Mesenchymal stem cell (in vitro differentiated cells and primary cell): ENCODE measurements around the gene CLCNKA.
A peak's percentile ranks its signal among the peaks of the same experiment; 100 is the strongest.

Experiments used
- DNase-seq: peaks from one replicate; pipeline ENCODE4 v3.0.0-alpha.2; 2013
- H2AFZ ChIP-seq: one replicate; pipeline ENCODE4 v1.6.1; 2013; ENCODE audit warnings: low read depth, mild to moderate bottlenecking, control low read depth, inconsistent platforms, low read length, moderate library complexity
- H2AK5ac ChIP-seq: 2 replicates; pipeline ENCODE4 v1.6.1; 2013; ENCODE audit warnings: low read length, moderate library complexity, mild to moderate bottlenecking, inconsistent platforms; ENCODE audit not compliant: severe bottlenecking
- H2BK120ac ChIP-seq: one replicate; pipeline ENCODE4 v1.6.1; 2013; ENCODE audit warnings: low read depth, mild to moderate bottlenecking, inconsistent platforms, low read length, moderate library complexity
- H2BK12ac ChIP-seq, 2 experiments: one replicate each; pipeline ENCODE4 v1.6.1; 2013; ENCODE audit warnings: inconsistent platforms in 2 of 2, low read length in 2 of 2, mild to moderate bottlenecking in 2 of 2, moderate library complexity in 2 of 2, control low read depth in 1 of 2
- H2BK15ac ChIP-seq: one replicate; pipeline ENCODE4 v1.6.1; 2013; ENCODE audit warnings: mild to moderate bottlenecking, low read depth, inconsistent platforms; ENCODE audit not compliant: poor library complexity, severe bottlenecking
- H2BK5ac ChIP-seq: 2 replicates; pipeline ENCODE4 v1.6.1; 2013; ENCODE audit warnings: low read depth, mild to moderate bottlenecking, low read length, control low read depth, inconsistent platforms; ENCODE audit not compliant: poor library complexity, severe bottlenecking
- H3K14ac ChIP-seq, 2 experiments: one replicate each; pipeline ENCODE4 v1.6.1; 2013; ENCODE audit warnings: inconsistent platforms in 2 of 2, low read length in 2 of 2, control low read depth in 1 of 2, mild to moderate bottlenecking in 1 of 2, moderate library complexity in 1 of 2
- H3K18ac ChIP-seq, 2 experiments: one replicate each; pipeline ENCODE4 v1.6.1; 2013; ENCODE audit warnings: inconsistent platforms in 2 of 2, low read length in 2 of 2, control low read depth in 1 of 2, low read depth in 1 of 2, mild to moderate bottlenecking in 1 of 2
- H3K23ac ChIP-seq, 2 experiments: one replicate each; pipeline ENCODE4 v1.6.1; 2013; ENCODE audit warnings: inconsistent platforms in 2 of 2, low read length in 2 of 2, mild to moderate bottlenecking in 2 of 2, moderate library complexity in 2 of 2, control low read depth in 1 of 2
- H3K27ac ChIP-seq: 2 replicates; pipeline ENCODE4 v1.5.1; 2013; ENCODE audit warnings: mild to moderate bottlenecking, moderate library complexity, low read length, control low read depth, inconsistent platforms; ENCODE audit not compliant: poor library complexity, severe bottlenecking
- H3K27me3 ChIP-seq, 2 experiments: 2 replicates each; pipeline versions ENCODE4 v1.6.1 to v1.7.0; 2013; ENCODE audit warnings: low read length in 2 of 2, mild to moderate bottlenecking in 2 of 2, moderate library complexity in 2 of 2, control low read depth in 1 of 2, inconsistent platforms in 1 of 2; ENCODE audit not compliant: control insufficient read depth in 1 of 2, insufficient read depth in 1 of 2
- H3K36me3 ChIP-seq, 2 experiments: 2 replicates each; pipeline versions ENCODE4 v1.6.1 to v1.7.0; 2013; ENCODE audit warnings: low read length in 2 of 2, control low read depth in 1 of 2, inconsistent platforms in 1 of 2, low read depth in 1 of 2, mild to moderate bottlenecking in 1 of 2; ENCODE audit not compliant: insufficient read depth in 2 of 2, control insufficient read depth in 1 of 2
- H3K4ac ChIP-seq, 2 experiments: one replicate each; pipeline ENCODE4 v1.6.1; 2013; ENCODE audit warnings: inconsistent platforms in 2 of 2, low read length in 2 of 2, mild to moderate bottlenecking in 2 of 2, moderate library complexity in 2 of 2, control low read depth in 1 of 2, low read depth in 1 of 2
- H3K4me1 ChIP-seq: 2 replicates; pipeline ENCODE4 v1.6.1; 2013; ENCODE audit warnings: low read depth, low read length, control low read depth; ENCODE audit not compliant: control insufficient read depth, insufficient read depth
- H3K4me2 ChIP-seq: 2 replicates; pipeline ENCODE4 v1.6.1; 2013; ENCODE audit warnings: low read length, mild to moderate bottlenecking, inconsistent platforms; ENCODE audit not compliant: poor library complexity, severe bottlenecking
- H3K4me3 ChIP-seq, 2 experiments: 2 replicates each; pipeline versions ENCODE4 v1.5.1 to v1.7.0; 2013; ENCODE audit warnings: low read length in 2 of 2, mild to moderate bottlenecking in 2 of 2, control low read depth in 1 of 2, low read depth in 1 of 2; ENCODE audit not compliant: insufficient read depth in 1 of 2
- H3K79me1 ChIP-seq: replicated peaks from 2 replicates; pipeline ENCODE4 v1.6.1; 2013; ENCODE audit warnings: mild to moderate bottlenecking, control low read depth, low read length, inconsistent platforms; ENCODE audit not compliant: poor library complexity, severe bottlenecking
- H3K9ac ChIP-seq: 2 replicates; pipeline ENCODE4 v1.7.0; 2013; ENCODE audit warnings: mild to moderate bottlenecking, low read length, moderate library complexity
- H3K9me3 ChIP-seq: 2 replicates; pipeline ENCODE4 v1.7.0; 2013; ENCODE audit warnings: mild to moderate bottlenecking, low read length; ENCODE audit not compliant: control insufficient read depth
- H4K8ac ChIP-seq: one replicate; pipeline ENCODE4 v1.6.1; 2013; ENCODE audit warnings: inconsistent platforms, mild to moderate bottlenecking, low read length, moderate library complexity
- H4K91ac ChIP-seq: one replicate; pipeline ENCODE4 v1.6.1; 2013; ENCODE audit warnings: mild to moderate bottlenecking, low read length, inconsistent platforms
- WGBS: methylation state at CpG from one replicate; pipeline ENCODE4 v1.1.7; 2013; ENCODE audit warnings: mixed read lengths; 5-methylcytosine and 5-hydroxymethylcytosine counted together

CLCNKA gene

DNA sequence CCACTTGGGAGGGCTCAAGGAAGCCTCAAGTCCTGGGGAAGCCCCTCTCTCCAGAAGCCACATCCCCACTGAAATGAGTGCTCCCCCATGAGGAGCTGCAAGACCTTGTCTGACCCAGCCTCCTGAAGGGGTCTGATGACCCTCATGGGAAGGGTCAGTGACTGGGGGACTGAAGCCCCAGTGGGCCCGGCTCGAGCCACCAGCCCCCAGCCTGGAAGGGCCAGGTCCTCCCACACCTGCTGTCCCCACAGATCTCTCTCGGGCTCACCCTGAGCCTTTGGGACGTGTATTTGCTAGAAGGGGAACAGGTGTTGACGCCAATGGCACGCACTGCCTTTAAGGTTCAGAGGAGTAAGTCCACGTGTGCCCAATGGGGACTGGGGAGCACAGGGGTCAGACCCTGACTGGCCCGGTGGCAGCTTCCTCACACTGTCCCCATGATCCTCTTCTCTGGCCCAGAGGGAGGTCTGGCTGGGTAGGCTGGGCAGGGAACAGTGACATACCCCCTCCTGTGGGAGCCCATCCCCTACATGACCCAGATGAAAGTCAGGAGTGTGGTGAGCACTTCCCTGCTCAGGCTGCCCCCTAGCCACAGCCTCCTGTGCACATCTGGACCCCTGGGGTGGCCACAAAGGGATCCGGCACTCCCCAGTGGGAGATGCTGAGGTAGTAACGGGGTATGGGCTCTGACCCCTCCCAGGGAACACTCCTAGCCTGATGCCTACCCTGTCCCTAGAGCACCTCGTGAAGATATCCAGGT lies 30.2 kb upstream of the CLCNKA start:
- Histone ChIP-seq H3K4me3 (no peak overlapping the region), H2BK12ac (no peak overlapping the region), H2BK15ac (no peak overlapping the region), H3K36me3 (no peaks in the 10 kb centered on the region), H3K4me1 (peaks cover 1% of the 10 kb centered on the region), H3K9ac (no peak overlapping the region), H4K8ac (no peak overlapping the region), H3K4ac (no peak overlapping the region), H3K18ac (no peak overlapping the region), H2BK120ac (no peak overlapping the region), H3K23ac (no peak overlapping the region), H4K91ac (no peak overlapping the region), H3K4me2 (no peak overlapping the region), H3K9me3 (no peaks in the 10 kb centered on the region), H3K79me1 (no peaks in the 10 kb centered on the region), H3K27ac (no peak overlapping the region), H3K27me3 (peaks cover 0 to 4% of the 10 kb centered on the region in 2 experiments), H2BK5ac (no peak overlapping the region), H3K14ac (no peak overlapping the region), H2AK5ac (no peak overlapping the region), H2AFZ (no peak overlapping the region)
- no peak for DNase-seq
- WGBS = 84% methylated on average over 11 of the region's 11 CpGs

DNA sequence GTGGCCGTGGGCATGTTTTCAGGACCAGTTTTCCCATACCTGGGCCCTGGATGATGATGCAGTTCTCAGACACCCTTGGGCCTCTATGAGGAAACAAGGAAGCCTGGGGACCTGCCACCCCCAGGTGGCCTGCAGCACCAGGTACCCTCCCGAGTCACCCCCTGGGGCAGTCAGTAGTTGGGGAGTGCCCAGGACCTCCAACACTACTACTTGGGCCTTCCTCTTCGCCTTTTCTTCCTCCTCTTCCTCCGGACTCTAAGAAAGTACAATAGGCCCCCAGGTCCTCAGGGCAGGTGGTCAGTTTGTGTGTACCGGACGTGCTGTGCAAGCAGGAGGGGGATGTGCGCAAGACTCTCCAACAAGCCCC lies 29.7 kb upstream of the CLCNKA start:
- no peak overlapping the region for H3K4me2 ChIP-seq
- peaks cover 0 to 4% of the 10 kb centered on the region in 2 experiments for H3K27me3 ChIP-seq
- no peak overlapping the region for H2BK15ac ChIP-seq
- H3K36me3 ChIP-seq = no peaks in the 10 kb centered on the region
- no peaks in the 10 kb centered on the region for H3K4me1 ChIP-seq
- no peak overlapping the region for H2AK5ac ChIP-seq
- no peak overlapping the region for H3K18ac ChIP-seq
- DNase-seq = no peak
- no peak overlapping the region for H3K9ac ChIP-seq
- no peak overlapping the region for H2BK5ac ChIP-seq
- H3K23ac ChIP-seq = no peak overlapping the region
- H2BK120ac ChIP-seq = no peak overlapping the region
- WGBS = 90% methylated on average over 7 of the region's 7 CpGs
- H3K14ac ChIP-seq = no peak overlapping the region
- no peak overlapping the region for H2AFZ ChIP-seq
- no peaks in the 10 kb centered on the region for H3K79me1 ChIP-seq
- no peak overlapping the region for H4K8ac ChIP-seq
- H3K4ac ChIP-seq = no peak overlapping the region
- no peaks in the 10 kb centered on the region for H3K9me3 ChIP-seq
- no peak overlapping the region for H4K91ac ChIP-seq
- no peak overlapping the region for H3K27ac ChIP-seq
- H2BK12ac ChIP-seq = no peak overlapping the region
- no peak overlapping the region for H3K4me3 ChIP-seq

DNA sequence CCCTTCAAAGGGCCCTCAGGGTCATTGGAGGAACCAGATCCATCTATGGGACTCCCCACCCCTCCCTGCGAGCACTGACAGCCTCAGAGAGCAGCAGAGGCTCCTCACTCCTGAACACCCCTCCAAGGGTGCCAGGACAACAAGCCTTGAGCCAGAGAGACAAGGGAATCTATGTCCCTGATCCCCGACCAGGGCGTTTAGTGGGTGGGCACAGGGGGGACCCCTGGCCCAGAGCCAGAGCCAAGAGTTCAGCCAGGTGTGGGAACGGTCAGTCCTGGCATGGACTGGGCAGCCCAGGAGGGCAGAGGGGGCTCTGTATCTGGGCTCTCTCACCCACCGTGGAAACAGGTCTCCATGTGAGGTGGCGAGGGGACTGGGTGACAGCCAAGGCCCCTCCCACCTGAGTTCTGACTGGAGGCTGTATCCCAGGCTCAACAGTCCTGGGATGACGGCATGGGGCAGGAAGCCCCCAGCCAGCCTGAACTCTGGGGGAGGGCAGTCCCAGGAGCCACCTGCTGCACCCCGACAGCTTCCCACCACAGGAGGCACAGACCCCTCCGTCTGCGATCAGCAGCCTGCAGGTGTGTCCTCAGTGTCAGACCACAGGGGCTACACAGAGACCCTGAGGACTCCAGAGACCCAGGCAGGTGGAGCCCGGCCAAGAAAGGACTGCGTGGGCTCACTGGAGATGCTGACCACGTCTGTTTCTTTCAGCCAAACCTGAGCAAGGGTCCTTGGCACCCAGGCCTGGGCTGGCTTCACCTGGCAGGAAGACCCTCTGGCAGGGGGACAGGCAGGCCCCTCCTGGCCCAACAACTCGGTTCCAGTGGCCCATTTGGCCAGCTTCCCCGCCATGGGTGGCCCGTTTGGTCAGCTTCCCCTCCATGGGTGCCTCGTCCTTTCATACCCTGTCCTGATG lies 29.0 kb upstream of the CLCNKA start:
- no peak overlapping the region for H3K23ac ChIP-seq
- H2BK15ac ChIP-seq = no peak overlapping the region
- H2AFZ ChIP-seq = no peak overlapping the region
- no peak overlapping the region for H3K18ac ChIP-seq
- no peak overlapping the region for H3K4ac ChIP-seq
- H3K9ac ChIP-seq = no peak overlapping the region
- H3K14ac ChIP-seq = no peak overlapping the region
- peaks cover 3 to 6% of the 10 kb centered on the region in 2 experiments for H3K27me3 ChIP-seq
- no peak overlapping the region for H2AK5ac ChIP-seq
- 85% methylated on average over 17 of the region's 17 CpGs for WGBS
- no peaks in the 10 kb centered on the region for H3K9me3 ChIP-seq
- H4K91ac ChIP-seq = peak overlapping the region; percentile 39
- H3K4me2 ChIP-seq = no peak overlapping the region
- no peaks in the 10 kb centered on the region for H3K36me3 ChIP-seq
- H3K79me1 ChIP-seq = no peaks in the 10 kb centered on the region
- no peak overlapping the region for H3K4me3 ChIP-seq
- H2BK120ac ChIP-seq = no peak overlapping the region
- no peak overlapping the region for H4K8ac ChIP-seq
- H3K4me1 ChIP-seq = no peaks in the 10 kb centered on the region
- H3K27ac ChIP-seq = no peak overlapping the region
- H2BK5ac ChIP-seq = no peak overlapping the region
- no peak for DNase-seq
- no peak overlapping the region for H2BK12ac ChIP-seq

DNA sequence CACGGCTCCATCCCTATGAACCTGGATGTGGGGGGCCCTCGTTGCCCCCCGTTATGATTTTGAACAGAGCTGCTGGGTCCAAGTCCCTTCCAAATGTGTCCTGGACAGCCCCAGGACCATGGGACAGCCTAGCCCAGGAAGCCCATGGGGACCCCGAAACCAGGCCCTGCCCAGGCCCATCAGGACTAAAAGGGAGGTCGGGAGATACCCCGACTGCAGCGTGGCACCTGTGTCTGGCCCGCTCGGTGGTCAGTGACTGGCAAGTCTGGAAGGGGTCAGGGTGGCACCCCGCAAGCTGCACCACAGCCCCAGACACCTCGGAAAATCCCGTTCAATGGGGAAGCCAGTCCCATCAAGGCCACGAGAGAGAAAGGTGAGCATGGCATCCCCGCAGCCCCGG lies 28.2 kb upstream of the CLCNKA start:
- no peak overlapping the region for H3K4ac ChIP-seq
- H2BK5ac ChIP-seq = no peak overlapping the region
- H3K18ac ChIP-seq = no peak overlapping the region
- H3K9me3 ChIP-seq = no peaks in the 10 kb centered on the region
- no peak overlapping the region for H2AFZ ChIP-seq
- H3K27me3 ChIP-seq = peaks cover 7 to 14% of the 10 kb centered on the region in 2 experiments
- no peak overlapping the region for H3K9ac ChIP-seq
- no peak overlapping the region for H3K23ac ChIP-seq
- H3K79me1 ChIP-seq = no peaks in the 10 kb centered on the region
- H2BK12ac ChIP-seq = no peak overlapping the region
- H3K27ac ChIP-seq = no peak overlapping the region
- H3K4me1 ChIP-seq = no peaks in the 10 kb centered on the region
- H3K14ac ChIP-seq = no peak overlapping the region
- H2BK15ac ChIP-seq = no peak overlapping the region
- H4K8ac ChIP-seq = no peak overlapping the region
- 92% methylated on average over 15 of the region's 15 CpGs for WGBS
- H3K4me2 ChIP-seq = no peak overlapping the region
- H2BK120ac ChIP-seq = no peak overlapping the region
- H4K91ac ChIP-seq = no peak overlapping the region
- no peaks in the 10 kb centered on the region for H3K36me3 ChIP-seq
- H2AK5ac ChIP-seq = no peak overlapping the region
- no peak for DNase-seq
- H3K4me3 ChIP-seq = no peak overlapping the region
